SU-DHL-6 (cell line): ENCODE measurements around the gene ASTN2.

Experiments
- H2AFZ ChIP-seq: fragments of 200-600 bp; sonication (generic); 2 replicates; pipeline ENCODE4 v1.6.1; 2014; ENCODE audit warnings: low read depth, mild to moderate bottlenecking, moderate library complexity, mixed read lengths, antibody characterized with exemption, low read length; ENCODE audit not compliant: severe bottlenecking
- H3F3A ChIP-seq: fragments of 200-600 bp; shearing (Covaris generic); 2 replicates; pipeline ENCODE4 v1.6.0; 2016; ENCODE audit warnings: antibody characterized with exemption, mild to moderate bottlenecking; ENCODE audit not compliant: insufficient read depth
- H3K27ac ChIP-seq: fragments of 200-600 bp; sonication (generic); 2 replicates; pipeline ENCODE4 v1.5.1; 2016; ENCODE audit warnings: low read depth, mild to moderate bottlenecking, low read length, moderate library complexity, mixed read lengths
- H3K27me3 ChIP-seq: fragments of 200-600 bp; sonication (generic), shearing (Covaris generic); 2 replicates; pipeline ENCODE4 v1.6.0; 2014; ENCODE audit warnings: mild to moderate bottlenecking, low read length
- H3K36me3 ChIP-seq: fragments of 200-600 bp; sonication (generic); 2 replicates; pipeline ENCODE4 v1.6.1; 2014; ENCODE audit warnings: mild to moderate bottlenecking, low read length, mixed read lengths
- H3K4me2 ChIP-seq: fragments of 300-600, 200-600 bp; shearing (Covaris generic), sonication (generic); 2 replicates; pipeline ENCODE4 v1.6.0; 2014; ENCODE audit warnings: low read length, low read depth, mild to moderate bottlenecking; ENCODE audit not compliant: poor library complexity, severe bottlenecking
- H3K4me3 ChIP-seq: fragments of 200-600 bp; sonication (generic); 2 replicates; pipeline ENCODE4 v1.5.1; 2014; ENCODE audit warnings: antibody characterized with exemption, low read length, mild to moderate bottlenecking, mixed read lengths; ENCODE audit not compliant: insufficient read depth, poor library complexity, severe bottlenecking
- H3K79me2 ChIP-seq: fragments of 200-600 bp; sonication (generic); 2 replicates; pipeline ENCODE4 v1.6.1; 2014; ENCODE audit warnings: mild to moderate bottlenecking, low read length, moderate library complexity; ENCODE audit not compliant: insufficient read depth
- H3K9ac ChIP-seq: fragments of 200-600 bp; sonication (generic); 2 replicates; pipeline ENCODE4 v1.7.0; 2014; ENCODE audit warnings: mild to moderate bottlenecking, low read length
- H3K9me2 ChIP-seq: fragments of 200-600 bp; sonication (generic); replicated peaks from 2 replicates; pipeline ENCODE4 v1.6.1; 2014; ENCODE audit warnings: low read length; ENCODE audit not compliant: insufficient read depth
- H3K9me3 ChIP-seq: fragments of 200-600 bp; sonication (generic); 2 replicates; pipeline ENCODE4 v1.6.1; 2014; ENCODE audit warnings: low read length, mixed read lengths; ENCODE audit not compliant: insufficient read depth
- H4K20me1 ChIP-seq: fragments of 200-600 bp; sonication (generic); 2 replicates; pipeline ENCODE4 v1.6.1; 2014; ENCODE audit warnings: low read depth, mild to moderate bottlenecking, antibody characterized with exemption, low read length, moderate library complexity, mixed read lengths
- EZH2phosphoT487 ChIP-seq: fragments of 200-600 bp; sonication (generic), shearing (Covaris generic); conservative IDR thresholded peaks from 2 replicates; pipeline ENCODE4 v1.6.1; 2018; ENCODE audit warnings: mild to moderate bottlenecking, antibody characterized with exemption, low read length, moderate library complexity, mixed read lengths
- TF ChIP-seq, protein P1 (sequence below): fragments of 200-600 bp; sonication (generic); IDR thresholded peaks from one replicate; pipeline ENCODE4 v1.5.1; 2017; ENCODE audit warnings: antibody characterized with exemption, mild to moderate bottlenecking, low read length, moderate library complexity; ENCODE audit not compliant: insufficient read depth, poor library complexity, severe bottlenecking

Gene ASTN2

DNA sequence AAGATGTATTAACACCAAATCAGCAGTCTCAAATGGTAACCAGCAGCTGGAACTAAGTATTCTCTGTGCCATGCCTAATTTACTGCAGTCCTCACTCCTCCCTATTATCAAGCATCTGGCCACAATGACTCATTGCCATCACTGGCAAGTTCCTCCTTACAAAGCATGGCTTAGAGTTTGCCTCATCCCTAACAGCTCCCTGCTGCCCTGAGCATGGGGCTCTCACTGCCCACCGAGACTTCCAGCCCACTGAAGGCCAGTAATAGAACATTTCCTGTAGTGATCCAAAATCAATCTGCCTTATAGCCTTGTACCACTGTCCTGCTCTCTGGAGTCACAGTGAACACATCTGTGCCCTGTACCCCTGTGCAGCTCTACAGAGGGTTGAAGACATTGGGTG lies 939.7 kb downstream of the ASTN2 start:
- Histone ChIP-seq H2AFZ (no peak overlapping the region), H3K79me2 (no peaks in the 10 kb centered on the region), H3K36me3 (no peaks in the 10 kb centered on the region), H3K27ac (no peak overlapping the region), H3K9me3 (no peaks in the 10 kb centered on the region), H3K9me2 (no peaks in the 10 kb centered on the region), H3F3A (no peaks in the 10 kb centered on the region), H3K4me2 (no peak overlapping the region), H3K4me3 (no peak overlapping the region), H4K20me1 (no peaks in the 10 kb centered on the region), H3K9ac (no peak overlapping the region), H3K27me3 (no peaks in the 10 kb centered on the region)
- TF ChIP-seq EZH2phosphoT487: no peak
- TF ChIP-seq, protein P1, sequence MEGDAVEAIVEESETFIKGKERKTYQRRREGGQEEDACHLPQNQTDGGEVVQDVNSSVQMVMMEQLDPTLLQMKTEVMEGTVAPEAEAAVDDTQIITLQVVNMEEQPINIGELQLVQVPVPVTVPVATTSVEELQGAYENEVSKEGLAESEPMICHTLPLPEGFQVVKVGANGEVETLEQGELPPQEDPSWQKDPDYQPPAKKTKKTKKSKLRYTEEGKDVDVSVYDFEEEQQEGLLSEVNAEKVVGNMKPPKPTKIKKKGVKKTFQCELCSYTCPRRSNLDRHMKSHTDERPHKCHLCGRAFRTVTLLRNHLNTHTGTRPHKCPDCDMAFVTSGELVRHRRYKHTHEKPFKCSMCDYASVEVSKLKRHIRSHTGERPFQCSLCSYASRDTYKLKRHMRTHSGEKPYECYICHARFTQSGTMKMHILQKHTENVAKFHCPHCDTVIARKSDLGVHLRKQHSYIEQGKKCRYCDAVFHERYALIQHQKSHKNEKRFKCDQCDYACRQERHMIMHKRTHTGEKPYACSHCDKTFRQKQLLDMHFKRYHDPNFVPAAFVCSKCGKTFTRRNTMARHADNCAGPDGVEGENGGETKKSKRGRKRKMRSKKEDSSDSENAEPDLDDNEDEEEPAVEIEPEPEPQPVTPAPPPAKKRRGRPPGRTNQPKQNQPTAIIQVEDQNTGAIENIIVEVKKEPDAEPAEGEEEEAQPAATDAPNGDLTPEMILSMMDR: no peak

GRCh38 chr9:116471944-116472506 lies 942.8 kb downstream of the ASTN2 start:
- H3K4me3 ChIP-seq: no peak overlapping the region
- H3K79me2 ChIP-seq: no peaks in the 10 kb centered on the region
- H3K9me3 ChIP-seq: no peaks in the 10 kb centered on the region
- H3K9me2 ChIP-seq: no peaks in the 10 kb centered on the region
- no peak overlapping the region for H3K9ac ChIP-seq
- H3K27me3 ChIP-seq: no peaks in the 10 kb centered on the region
- H3K27ac ChIP-seq: no peak overlapping the region
- H3K4me2 ChIP-seq: no peak overlapping the region
- H3K36me3 ChIP-seq: no peaks in the 10 kb centered on the region
- H4K20me1 ChIP-seq: no peaks in the 10 kb centered on the region
- no peak for TF ChIP-seq EZH2phosphoT487
- TF ChIP-seq, protein P1: no peak
- H3F3A ChIP-seq: no peaks in the 10 kb centered on the region
- H2AFZ ChIP-seq: no peak overlapping the region

DNA sequence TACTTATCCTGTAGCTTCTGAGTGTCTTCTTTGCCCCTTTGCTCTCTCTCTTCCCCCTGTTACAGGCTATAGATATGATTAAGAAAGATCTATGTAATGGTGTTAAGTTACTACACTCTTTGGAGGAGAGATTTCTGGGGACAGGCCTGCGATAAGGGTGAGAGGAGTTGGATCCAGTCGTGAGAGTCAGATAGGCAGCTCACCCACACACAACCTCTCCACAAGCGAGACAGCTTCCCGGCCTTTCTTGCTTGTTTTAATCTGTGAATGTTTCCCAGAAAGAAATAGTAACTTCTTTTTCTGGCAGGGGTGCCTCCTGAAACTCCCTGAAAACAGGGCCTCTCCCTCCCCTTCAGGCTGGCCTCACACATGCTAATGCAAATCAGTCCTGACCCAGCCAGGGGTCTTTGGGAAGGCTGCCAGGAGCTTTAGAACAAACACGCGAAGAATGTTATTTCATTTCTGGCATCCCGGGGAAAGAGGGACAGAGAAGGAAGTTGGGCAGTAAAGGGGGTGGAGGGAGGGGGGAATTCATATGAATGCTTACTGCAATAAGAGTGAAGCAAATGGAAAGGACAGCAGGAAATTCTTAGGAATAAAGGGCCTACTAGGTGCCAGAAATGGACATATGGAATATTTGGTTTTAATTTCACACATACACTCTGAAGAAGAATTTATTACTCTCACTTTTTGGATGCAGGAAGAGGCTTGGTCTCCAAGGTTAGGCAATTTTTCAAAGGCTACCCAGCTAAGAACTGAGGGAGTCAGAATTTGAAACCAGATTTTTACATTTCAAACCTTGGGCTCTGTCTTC lies 943.6 kb downstream of the ASTN2 start:
- H3K36me3 ChIP-seq: no peaks in the 10 kb centered on the region
- H4K20me1 ChIP-seq: no peaks in the 10 kb centered on the region
- no peak overlapping the region for H3K4me3 ChIP-seq
- no peak overlapping the region for H3K4me2 ChIP-seq
- no peak overlapping the region for H3K27ac ChIP-seq
- no peaks in the 10 kb centered on the region for H3K79me2 ChIP-seq
- no peak overlapping the region for H3K9ac ChIP-seq
- no peak overlapping the region for H2AFZ ChIP-seq
- no peaks in the 10 kb centered on the region for H3F3A ChIP-seq
- TF ChIP-seq, protein P1: no peak
- no peak for TF ChIP-seq EZH2phosphoT487
- no peaks in the 10 kb centered on the region for H3K27me3 ChIP-seq
- no peaks in the 10 kb centered on the region for H3K9me2 ChIP-seq
- H3K9me3 ChIP-seq: no peaks in the 10 kb centered on the region
